DND-41 (cell line): ENCODE results near the gene LPCAT2.

Experiments used
- EZH2 ChIP-seq: IDR thresholded peaks from 3 replicates; pipeline ENCODE4 v1.6.1; 2012; ENCODE audit warnings: borderline replicate concordance, low read depth, mild to moderate bottlenecking, moderate library complexity, low read length, inconsistent platforms; ENCODE audit not compliant: severe bottlenecking
- TF ChIP-seq, protein P1 (sequence below): IDR thresholded peaks from 2 replicates; pipeline ENCODE4 v1.5.1; 2012; ENCODE audit warnings: borderline replicate concordance, low read length, moderate library complexity, mild to moderate bottlenecking; ENCODE audit not compliant: poor library complexity, severe bottlenecking; ENCODE audit errors: extremely low read depth

DNA sequence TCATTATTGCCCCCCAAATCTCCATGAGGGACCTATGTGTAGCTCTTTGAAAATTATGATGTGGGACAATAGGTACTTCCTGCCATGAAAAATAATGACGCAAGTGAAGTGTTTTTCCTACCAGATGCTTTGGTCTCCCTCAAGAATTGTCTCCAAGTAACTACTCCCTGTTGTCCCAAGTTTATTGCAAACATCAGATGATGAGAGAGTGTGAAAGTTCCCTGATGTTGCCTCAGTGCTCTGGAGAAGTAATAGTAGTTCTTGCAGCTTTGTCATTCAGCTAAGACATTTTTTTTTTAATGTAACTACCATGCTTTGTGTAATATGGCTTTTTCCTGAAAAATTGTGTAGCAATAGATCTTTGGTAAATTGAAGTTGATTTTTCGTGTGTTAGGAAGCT, 20.1 kb downstream of the LPCAT2 start:
- TF ChIP-seq, protein P1, sequence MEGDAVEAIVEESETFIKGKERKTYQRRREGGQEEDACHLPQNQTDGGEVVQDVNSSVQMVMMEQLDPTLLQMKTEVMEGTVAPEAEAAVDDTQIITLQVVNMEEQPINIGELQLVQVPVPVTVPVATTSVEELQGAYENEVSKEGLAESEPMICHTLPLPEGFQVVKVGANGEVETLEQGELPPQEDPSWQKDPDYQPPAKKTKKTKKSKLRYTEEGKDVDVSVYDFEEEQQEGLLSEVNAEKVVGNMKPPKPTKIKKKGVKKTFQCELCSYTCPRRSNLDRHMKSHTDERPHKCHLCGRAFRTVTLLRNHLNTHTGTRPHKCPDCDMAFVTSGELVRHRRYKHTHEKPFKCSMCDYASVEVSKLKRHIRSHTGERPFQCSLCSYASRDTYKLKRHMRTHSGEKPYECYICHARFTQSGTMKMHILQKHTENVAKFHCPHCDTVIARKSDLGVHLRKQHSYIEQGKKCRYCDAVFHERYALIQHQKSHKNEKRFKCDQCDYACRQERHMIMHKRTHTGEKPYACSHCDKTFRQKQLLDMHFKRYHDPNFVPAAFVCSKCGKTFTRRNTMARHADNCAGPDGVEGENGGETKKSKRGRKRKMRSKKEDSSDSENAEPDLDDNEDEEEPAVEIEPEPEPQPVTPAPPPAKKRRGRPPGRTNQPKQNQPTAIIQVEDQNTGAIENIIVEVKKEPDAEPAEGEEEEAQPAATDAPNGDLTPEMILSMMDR, result no peak
- no peak for TF ChIP-seq EZH2
